Erythroblast (primary cell): ENCODE data around the gene GALNT10.

Experiments used
- GATA1 ChIP-seq: IDR thresholded peaks from 2 replicates; pipeline ENCODE4 v1.6.1; 2011; ENCODE audit warnings: low read depth, mild to moderate bottlenecking, control low read depth, low read length, moderate library complexity
- POLR2A ChIP-seq: IDR thresholded peaks from 2 replicates; pipeline ENCODE4 v1.6.1; 2011; ENCODE audit warnings: mild to moderate bottlenecking, low read length

DNA sequence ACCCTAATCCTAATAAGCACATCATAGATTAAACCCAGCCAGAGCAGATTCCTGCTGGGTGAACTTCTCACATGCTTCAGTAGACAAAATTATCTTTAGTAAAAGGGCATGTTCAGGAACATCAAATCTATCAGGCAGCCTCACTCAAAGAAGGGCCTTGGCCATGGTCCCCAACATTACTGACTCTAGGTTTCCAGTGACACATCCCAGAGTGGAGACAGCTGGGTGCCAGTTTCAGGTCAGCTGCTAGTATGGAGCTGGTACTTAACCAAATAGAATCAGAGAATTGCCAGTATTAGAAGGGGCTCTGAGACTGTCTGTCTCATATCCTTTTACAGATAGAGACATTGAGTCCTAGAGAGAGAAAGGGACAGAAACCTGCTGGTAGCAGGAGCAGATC, 44.1 kb upstream of the GALNT10 start:
- TF ChIP-seq POLR2A = no peak
- no peak for TF ChIP-seq GATA1
